IMR-90 (cell line): Measurements from ENCODE around the gene RPGR. TPM values are rescaled to one million over a fixed set of nuclear protein-coding genes. Genes with fewer than 3 reads are reported as not detected.

Experiments
- ATAC-seq: fragments of 200-7000 bp; cut with Tn5 transposase; 2 replicates; pipeline ENCODE4 v1.9.1; 2020; ENCODE audit warnings: low read depth, mild to moderate bottlenecking, moderate library complexity
- BruUV-seq: library from RNA; stranded (reverse); fragments of 400-500 nt; replicated peaks from 2 replicates; lab custom pipeline; 2021; lab: Mats Ljungman, UMichigan
- CTCF ChIA-PET: fragments of 300-600 bp; formaldehyde crosslinking; extraction: SDS; loops from one replicate; lab custom pipeline; 2021; ENCODE audit warnings: antibody characterized with exemption; lab: Yijun Ruan, JAX
- POLR2A ChIA-PET: fragments of 300-600 bp; sonication (Branson Sonifier 250); formaldehyde crosslinking; loops from one replicate; lab custom pipeline; 2022; ENCODE audit warnings: antibody characterized with exemption; ENCODE audit not compliant: unreplicated experiment; lab: Charles Lee
- DNase-seq: peaks from one replicate; pipeline ENCODE4 v3.0.0; 2013
- H2AFZ ChIP-seq: replicated peaks from 2 replicates; pipeline ENCODE3; 2013; ENCODE audit warnings: low read length, mild to moderate bottlenecking; ENCODE audit not compliant: poor library complexity
- H2AK5ac ChIP-seq: 2 replicates; pipeline ENCODE4 v1.6.1; 2013; ENCODE audit warnings: low read depth, low read length, inconsistent platforms
- H2AK9ac ChIP-seq: replicated peaks from 2 replicates; pipeline ENCODE3; 2013; ENCODE audit warnings: mild to moderate bottlenecking, low read depth, low read length, moderate library complexity; ENCODE audit not compliant: poor library complexity
- H2BK120ac ChIP-seq: 2 replicates; pipeline ENCODE4 v1.6.1; 2013; ENCODE audit warnings: low read depth, low read length, inconsistent platforms
- H2BK15ac ChIP-seq: 3 replicates; pipeline ENCODE4 v1.6.1; 2013; ENCODE audit warnings: low read depth, low read length, inconsistent platforms
- H2BK20ac ChIP-seq: 2 replicates; pipeline ENCODE4 v1.6.1; 2013; ENCODE audit warnings: low read depth, mild to moderate bottlenecking, inconsistent platforms, low read length, moderate library complexity
- H2BK5ac ChIP-seq: 2 replicates; pipeline ENCODE4 v1.6.1; 2013; ENCODE audit warnings: mild to moderate bottlenecking, low read depth, low read length, inconsistent platforms; ENCODE audit not compliant: poor library complexity, severe bottlenecking
- H3K14ac ChIP-seq: replicated peaks from 2 replicates; pipeline ENCODE4 v1.6.1; 2013; ENCODE audit warnings: low read depth, low read length, inconsistent platforms
- H3K18ac ChIP-seq: 2 replicates; pipeline ENCODE4 v1.6.1; 2013; ENCODE audit warnings: low read depth, low read length, control low read depth
- H3K23ac ChIP-seq: 2 replicates; pipeline ENCODE4 v1.6.1; 2013; ENCODE audit warnings: low read depth, low read length, inconsistent platforms
- H3K27ac ChIP-seq: 2 replicates; pipeline ENCODE4 v1.5.1; 2013; ENCODE audit warnings: mild to moderate bottlenecking, control low read depth, low read length; ENCODE audit not compliant: insufficient read depth
- H3K27me3 ChIP-seq: 2 replicates; pipeline ENCODE4 v1.6.1; 2013; ENCODE audit warnings: low read length; ENCODE audit not compliant: control insufficient read depth, insufficient read depth
- H3K36me3 ChIP-seq: 2 replicates; pipeline ENCODE4 v1.6.1; 2013; ENCODE audit warnings: low read length, mixed read lengths; ENCODE audit not compliant: control insufficient read depth, insufficient read depth
- H3K4ac ChIP-seq: 2 replicates; pipeline ENCODE4 v1.6.1; 2013; ENCODE audit warnings: low read depth, low read length, inconsistent platforms
- H3K4me1 ChIP-seq: 2 replicates; pipeline ENCODE4 v1.6.1; 2013; ENCODE audit warnings: low read length, mixed read lengths; ENCODE audit not compliant: control insufficient read depth, insufficient read depth
- H3K4me2 ChIP-seq: 2 replicates; pipeline ENCODE4 v1.6.1; 2013; ENCODE audit warnings: low read depth, mild to moderate bottlenecking, control low read depth, low read length, moderate library complexity
- H3K4me3 ChIP-seq: 2 replicates; pipeline ENCODE4 v1.5.1; 2013; ENCODE audit warnings: low read depth, mild to moderate bottlenecking, control low read depth, low read length, moderate library complexity; ENCODE audit not compliant: insufficient read depth
- H3K56ac ChIP-seq: 2 replicates; pipeline ENCODE4 v1.6.1; 2013; ENCODE audit warnings: low read length, inconsistent platforms; ENCODE audit not compliant: insufficient read depth; ENCODE audit errors: extremely low read depth
- H3K79me1 ChIP-seq, 2 experiments: 2 replicates each; pipeline ENCODE4 v1.6.1; 2013; ENCODE audit warnings: low read length in 2 of 2, inconsistent platforms in 1 of 2, low read depth in 1 of 2
- H3K9ac ChIP-seq: 2 replicates; pipeline ENCODE4 v1.6.1; 2013; ENCODE audit warnings: low read depth, low read length, control low read depth
- H3K9me1 ChIP-seq: 2 replicates; pipeline ENCODE4 v1.6.1; 2013; ENCODE audit warnings: low read length, inconsistent platforms; ENCODE audit not compliant: insufficient read depth
- H3K9me3 ChIP-seq: 2 replicates; pipeline ENCODE4 v1.6.1; 2013; ENCODE audit warnings: low read length; ENCODE audit not compliant: control insufficient read depth, insufficient read depth
- H4K20me1 ChIP-seq: 2 replicates; pipeline ENCODE4 v1.6.1; 2013; ENCODE audit warnings: low read length, inconsistent platforms; ENCODE audit not compliant: insufficient read depth
- H4K5ac ChIP-seq: 2 replicates; pipeline ENCODE4 v1.6.1; 2013; ENCODE audit warnings: mild to moderate bottlenecking, low read depth, low read length, control low read depth
- H4K8ac ChIP-seq, 2 experiments: 2 replicates each; pipeline ENCODE4 v1.6.1; 2013; ENCODE audit warnings: low read depth in 2 of 2, low read length in 2 of 2, control low read depth in 1 of 2, inconsistent platforms in 1 of 2
- H4K91ac ChIP-seq: 2 replicates; pipeline ENCODE4 v1.6.1; 2013; ENCODE audit warnings: low read depth, low read length, inconsistent platforms; ENCODE audit not compliant: insufficient read depth
- CEBPB ChIP-seq: IDR thresholded peaks from 2 replicates; pipeline ENCODE4 v1.6.1; 2012; ENCODE audit warnings: low read depth, low read length, improper control_type of control experiment
- FOS ChIP-seq: fragments of 150-350 bp; IDR thresholded peaks from 2 replicates; pipeline ENCODE4 v1.6.1; 2016; ENCODE audit warnings: low read depth, low read length
- NFE2L2 ChIP-seq: fragments of 150-350 bp; IDR thresholded peaks from 2 replicates; pipeline ENCODE4 v1.6.1; 2016; ENCODE audit warnings: low read depth, mild to moderate bottlenecking, low read length
- RAD21 ChIP-seq: IDR thresholded peaks from 2 replicates; pipeline ENCODE4 v1.6.1; 2012; ENCODE audit warnings: low read length, improper control_type of control experiment
- WGBS, 2 experiments: methylation state at CpG; one replicate each; pipeline versions ENCODE4 v1.1.5 to v1.1.7; 2013; ENCODE audit warnings: missing lambda C conversion rate in 2 of 2; ENCODE audit not compliant: insufficient read length in 1 of 2; ENCODE audit errors: extremely low coverage in 2 of 2; 5-methylcytosine and 5-hydroxymethylcytosine counted together
- dilution Hi-C: fragments of 300-500 bp; cut with HindIII; formaldehyde crosslinking; loops from one replicate; pipeline ENCODE4 v1.14.3; 2018; ENCODE audit warnings: low sequenced_read_pairs; ENCODE audit not compliant: unreplicated experiment
- in situ Hi-C: fragments of 300-500 bp; cut with MboI; formaldehyde crosslinking; loops from 3 replicates; pipeline ENCODE4 v1.14.3; 2019; ENCODE audit warnings: low sequenced_read_pairs, inconsistent platforms, mixed read lengths
- intact Hi-C: fragments of 100-400 bp; cut with micrococcal nuclease; formaldehyde crosslinking; loops from 2 replicates; pipeline ENCODE4 v1.10.0; 2022
- polyA plus RNA-seq, 3 experiments: library from polyadenylated mRNA; depleted of rRNA; stranded (reverse); fragments of >200 nt; gene quantifications; 2 replicates each; pipeline ENCODE4 v1.2.3, GENCODE V29; 2012; ENCODE audit warnings: low replicate concordance in 1 of 3
- total RNA-seq: library from RNA; depleted of rRNA; stranded (reverse); fragments of >200 nt; gene quantifications from 2 replicates; pipeline ENCODE4 v1.2.3, GENCODE V29; 2012

Gene RPGR
- total and polyA plus RNA-seq, 2 of the 4 experiments (the other 2 are of a cell fraction): 2.2 to 3.8 TPM

DNA sequence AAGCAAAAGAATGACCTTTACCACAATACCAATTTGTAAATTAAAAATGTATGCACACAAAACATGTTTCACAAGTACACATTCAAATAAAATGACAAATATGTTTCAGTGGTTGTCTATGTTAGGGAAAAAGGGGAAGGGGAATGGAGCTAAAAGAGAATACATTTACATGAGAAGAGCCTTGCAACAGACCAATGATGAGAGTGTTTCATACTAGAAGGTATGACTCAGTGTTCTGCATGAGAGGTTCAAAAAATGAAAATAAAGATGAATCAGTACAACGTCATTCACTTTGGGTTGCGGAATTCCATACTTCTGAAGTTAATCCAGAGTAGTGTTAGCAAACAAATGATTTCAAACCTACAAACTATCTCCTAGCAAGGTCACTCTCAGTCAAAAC lies 51.7 kb downstream of the RPGR start:
- H3K4ac ChIP-seq: no peak overlapping the region
- H3K79me1 ChIP-seq: no peaks in the 10 kb centered on the region; a peak in 1 of 4 replicates
- no peak overlapping the region for H3K4me3 ChIP-seq
- in situ Hi-C loops: no loop called here
- H4K8ac ChIP-seq: no peak overlapping the region
- H3K9me1 ChIP-seq: peaks cover 3% of the 10 kb centered on the region
- H3K27ac ChIP-seq: peak overlapping the region; percentile 41; the same call in 1 of the 2 replicates
- POLR2A ChIA-PET: no interaction called here
- H3K9me3 ChIP-seq: no peaks in the 10 kb centered on the region
- no peak overlapping the region for H2AFZ ChIP-seq
- H3K36me3 ChIP-seq: no peaks in the 10 kb centered on the region
- no peak overlapping the region for H2BK20ac ChIP-seq
- H3K27me3 ChIP-seq: no peaks in the 10 kb centered on the region
- no peak overlapping the region for H3K18ac ChIP-seq
- dilution Hi-C loops: no loop called here
- no peak overlapping the region for H3K9ac ChIP-seq
- CTCF ChIA-PET: interaction anchor here (0.9 kb wide), 1 partner anchor 52 kb away, joined by 3 read pairs; the partner anchor contains the start of gene RPGR
- ATAC-seq (peak; percentile 89), DNase-seq (peak; percentile 93)
- H4K5ac ChIP-seq: no peak overlapping the region
- H3K4me1 ChIP-seq: peaks cover 7% of the 10 kb centered on the region
- H2AK9ac ChIP-seq: no peak overlapping the region
- no peak overlapping the region for H2AK5ac ChIP-seq
- H2BK5ac ChIP-seq: peak overlapping the region; percentile 88
- no peak overlapping the region for H2BK15ac ChIP-seq
- H3K14ac ChIP-seq: no peak overlapping the region
- no CpG with 5 or more reads among the region's 2 CpGs for WGBS, 2 experiments
- H3K23ac ChIP-seq: no peak overlapping the region
- BruUV-seq: no TSS peak
- H2BK120ac ChIP-seq: no peak overlapping the region
- intact Hi-C loops: no loop called here
- no peaks in the 10 kb centered on the region for H4K20me1 ChIP-seq
- peak overlapping the region; percentile 5; the same call in 1 of the 2 replicates for H3K4me2 ChIP-seq
- H3K56ac ChIP-seq: no peak overlapping the region
- TF ChIP-seq FOS (peak; percentile 76), RAD21 (no peak), CEBPB (peak; percentile 89), NFE2L2 (peak; percentile 45; the same call in 1 of the 2 replicates)
- no peak overlapping the region for H4K91ac ChIP-seq
